ENCODE data around the gene SLC10A2. TPM values are rescaled to one million over a fixed set of nuclear protein-coding genes. Genes with fewer than 3 reads are reported as not detected.

Gene SLC10A2
- total RNA-seq, result not detected in 2 replicates

GRCh38 chr13:103066079-103066780 lies at the start of gene SLC10A2:
Gene SLC10A2 (minus strand): TSS chr13:103066417. CDS start chr13:103066249, 168 bp downstream.

Other genes starting within 250 kb of the SLC10A2 start
- gene ERCC5, start 220.4 kb downstream of the SLC10A2 start, total RNA-seq, result 45.9 and 52.1 TPM in 2 replicates